RWPE1 (cell line): ENCODE data around the gene PNMA1.

ENCODE experiments used
- CTCF ChIA-PET: fragments of 350-600 bp; sonication (Branson Sonifier 250); formaldehyde crosslinking; extraction: SDS; loops from one replicate; lab custom pipeline; 2021; lab: Yijun Ruan, JAX
- POLR2A ChIA-PET: fragments of 400-600 bp; formaldehyde crosslinking; extraction: SDS; loops from one replicate; lab custom pipeline; 2020; ENCODE audit warnings: antibody characterized with exemption; ENCODE audit not compliant: low non-redundant PET; lab: Yijun Ruan, JAX
- DNase-seq: peaks from one replicate; pipeline ENCODE4 v3.0.0; 2012; ENCODE audit warnings: low spot score
- H3K27ac ChIP-seq: fragments of 450-650 bp; 2 replicates; pipeline ENCODE4 v1.5.1; 2017
- TF ChIP-seq, protein P1 (sequence below): fragments of 450-650 bp; conservative IDR thresholded peaks from 2 replicates; pipeline ENCODE4 v1.5.1; 2017; ENCODE audit warnings: low read depth, mild to moderate bottlenecking

Gene PNMA1

GRCh38 chr14:73742520-73743238, 28.5 kb upstream of the PNMA1 start:
- CTCF ChIA-PET: interaction anchor here (0.5 to 3.1 kb wide), 6 partner anchors 9 to 46 kb away, joined by 3 to 13 read pairs (median 4); no protein-coding TSS in a partner anchor
- TF ChIP-seq, protein P1, sequence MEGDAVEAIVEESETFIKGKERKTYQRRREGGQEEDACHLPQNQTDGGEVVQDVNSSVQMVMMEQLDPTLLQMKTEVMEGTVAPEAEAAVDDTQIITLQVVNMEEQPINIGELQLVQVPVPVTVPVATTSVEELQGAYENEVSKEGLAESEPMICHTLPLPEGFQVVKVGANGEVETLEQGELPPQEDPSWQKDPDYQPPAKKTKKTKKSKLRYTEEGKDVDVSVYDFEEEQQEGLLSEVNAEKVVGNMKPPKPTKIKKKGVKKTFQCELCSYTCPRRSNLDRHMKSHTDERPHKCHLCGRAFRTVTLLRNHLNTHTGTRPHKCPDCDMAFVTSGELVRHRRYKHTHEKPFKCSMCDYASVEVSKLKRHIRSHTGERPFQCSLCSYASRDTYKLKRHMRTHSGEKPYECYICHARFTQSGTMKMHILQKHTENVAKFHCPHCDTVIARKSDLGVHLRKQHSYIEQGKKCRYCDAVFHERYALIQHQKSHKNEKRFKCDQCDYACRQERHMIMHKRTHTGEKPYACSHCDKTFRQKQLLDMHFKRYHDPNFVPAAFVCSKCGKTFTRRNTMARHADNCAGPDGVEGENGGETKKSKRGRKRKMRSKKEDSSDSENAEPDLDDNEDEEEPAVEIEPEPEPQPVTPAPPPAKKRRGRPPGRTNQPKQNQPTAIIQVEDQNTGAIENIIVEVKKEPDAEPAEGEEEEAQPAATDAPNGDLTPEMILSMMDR: no peak
- POLR2A ChIA-PET: interaction anchor here (1.5 kb wide), 1 partner anchor 12 kb away, joined by 5 read pairs; no protein-coding TSS in a partner anchor
- DNase-seq: no peak
- peak overlapping the region; percentile 99 for H3K27ac ChIP-seq

- CTCF ChIA-PET: interaction anchor here (0.5 to 3.2 kb wide), 5 partner anchors 10 to 84 kb away, joined by 3 to 14 read pairs (median 4); no protein-coding TSS in a partner anchor
- POLR2A ChIA-PET: interaction anchor here (1.5 kb wide), 1 partner anchor 13 kb away, joined by 5 read pairs; no protein-coding TSS in a partner anchor
- no peak for DNase-seq
- peak overlapping the region; percentile 99 for H3K27ac ChIP-seq
- TF ChIP-seq, protein P1: no peak
These were observed 27.8 kb upstream of the PNMA1 start for GRCh38 chr14:73741876-73742519.

- POLR2A ChIA-PET: interaction anchor here (0.6 to 1.5 kb wide), 4 partner anchors 13 to 124 kb away, joined by 3 to 5 read pairs (median 4); a partner anchor contains a TSS
- peak overlapping the region; percentile 99 for H3K27ac ChIP-seq
- CTCF ChIA-PET: interaction anchor here (0.7 to 3.2 kb wide), 5 partner anchors 10 to 84 kb away, joined by 3 to 14 read pairs (median 4); no protein-coding TSS in a partner anchor
- TF ChIP-seq, protein P1: no peak
- DNase-seq: peak; percentile 91
These were observed 27.2 kb upstream of the PNMA1 start for GRCh38 chr14:73741386-73741875.

GRCh38 chr14:73740618-73741326, 26.6 kb upstream of the PNMA1 start:
- peak overlapping the region; percentile 99 for H3K27ac ChIP-seq
- TF ChIP-seq, protein P1: no peak
- ChIA-PET POLR2A (interaction anchor here (0.6 to 1.1 kb wide), 3 partner anchors 17 to 124 kb away, joined by 3 to 5 read pairs (median 4); a partner anchor contains a TSS), CTCF (interaction anchor here (0.7 to 3.2 kb wide), 5 partner anchors 12 to 85 kb away, joined by 3 to 14 read pairs (median 4); no protein-coding TSS in a partner anchor)
- peak; percentile 88 for DNase-seq

DNA sequence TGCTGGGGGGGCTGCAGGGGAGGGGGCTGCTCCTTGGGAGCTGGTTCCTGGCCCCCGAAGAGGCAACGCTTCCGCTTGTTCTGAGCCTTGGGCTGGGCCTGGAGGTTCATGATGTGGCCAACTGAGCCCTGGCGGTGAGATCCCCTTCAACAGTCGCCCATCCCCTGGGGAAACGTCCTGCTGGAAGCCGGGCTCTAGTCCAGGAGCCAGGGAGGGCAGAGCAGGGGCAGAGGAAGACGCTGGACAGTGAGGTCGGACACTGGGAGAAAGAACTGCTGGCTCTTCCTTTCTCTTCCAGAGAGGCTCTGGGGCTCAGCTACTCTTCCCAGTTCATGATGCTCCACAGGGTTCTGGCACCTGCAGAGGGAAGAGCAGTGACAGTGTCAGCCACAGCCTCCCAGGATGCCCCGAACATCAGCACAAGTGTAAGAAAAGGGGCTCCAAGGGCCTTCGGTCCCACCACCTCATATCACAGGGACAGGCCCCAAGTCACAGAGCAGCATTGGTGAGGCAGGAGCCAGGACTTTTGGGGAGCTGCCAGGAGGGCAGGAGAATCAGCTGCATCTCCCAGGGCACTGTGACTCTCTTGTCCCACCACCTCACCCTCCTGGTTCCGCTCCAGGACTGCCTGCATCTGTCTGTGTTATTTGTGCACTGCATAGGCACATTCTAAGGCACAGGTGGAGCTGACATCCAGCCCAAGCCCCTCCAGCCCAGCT, 25.9 kb upstream of the PNMA1 start:
- no peak for DNase-seq
- H3K27ac ChIP-seq: peak overlapping the region; percentile 99
- ChIA-PET POLR2A (interaction anchor here (0.5 to 1.1 kb wide), 2 partner anchors 11 to 20 kb away, joined by 3 to 5 read pairs; a partner anchor contains a TSS), CTCF (interaction anchor here (0.8 to 3.2 kb wide), 3 partner anchors 11 to 19 kb away, joined by 4 to 14 read pairs (median 5); no protein-coding TSS in a partner anchor)
- TF ChIP-seq, protein P1: no peak
